Stimulated activated CD4-positive, alpha-beta T cell treated with anti-CD3 and anti-CD28 coated beads, Interleukin-15, amount 100 ng/mL, for 48 hours (primary cell): ENCODE data around the gene ZCCHC7.
A peak's percentile ranks its signal among the peaks of the same experiment; 100 is the strongest.
"Not testable (repeated sequence)": the region's sequence is repeated elsewhere in the genome, so short reads cannot be mapped to it uniquely, and the experiment has no call there.

Experiments
- DNase-seq, 2 donors: peaks; one replicate each; pipeline ENCODE4 v3.0.0-alpha.2; 2020; ENCODE audit warnings: low read depth in 2 of 2

The ZCCHC7 gene

GRCh38 chr9:37119907-37120842, at the start of gene ZCCHC7:
TSS of gene ZCCHC7 (plus strand) at chr9:37120574.
- DNase-seq = peak; percentile 93 to 94

- DNase-seq = not testable (repeated sequence)
Observed at GRCh38 chr9:37074790-37075189, 45.6 kb upstream of the ZCCHC7 start.

- DNase-seq = peak; percentile 91 to 92
Observed at GRCh38 chr9:37079370-37080164, 40.8 kb upstream of the ZCCHC7 start.

GRCh38 chr9:37080165-37080628, 40.2 kb upstream of the ZCCHC7 start:
- peak in 1 of 2 donors; percentile 0 for DNase-seq

- DNase-seq = not testable (repeated sequence)
Observed at GRCh38 chr9:37081507-37081906, 38.9 kb upstream of the ZCCHC7 start.

GRCh38 chr9:37082214-37082765, 38.1 kb upstream of the ZCCHC7 start:
- DNase-seq = no peak

- no peak for DNase-seq
Observed at GRCh38 chr9:37083654-37084053, 36.7 kb upstream of the ZCCHC7 start.

GRCh38 chr9:37085233-37085632, 35.1 kb upstream of the ZCCHC7 start:
- no peak for DNase-seq

GRCh38 chr9:37092714-37093295, 27.6 kb upstream of the ZCCHC7 start:
- DNase-seq = not testable (repeated sequence)

GRCh38 chr9:37094751-37095150, 25.6 kb upstream of the ZCCHC7 start:
- no peak for DNase-seq

- DNase-seq = no peak
Observed at GRCh38 chr9:37096628-37097027, 23.7 kb upstream of the ZCCHC7 start.

- DNase-seq = no peak
Observed at GRCh38 chr9:37097294-37097693, 23.1 kb upstream of the ZCCHC7 start.

GRCh38 chr9:37100327-37100726, 20.0 kb upstream of the ZCCHC7 start:
- DNase-seq = no peak

- DNase-seq = no peak
Observed at GRCh38 chr9:37100741-37101140, 19.6 kb upstream of the ZCCHC7 start.

- DNase-seq = no peak
Observed at GRCh38 chr9:37102486-37102885, 17.9 kb upstream of the ZCCHC7 start.

- no peak for DNase-seq
Observed at GRCh38 chr9:37104183-37104889, 16.0 kb upstream of the ZCCHC7 start.

GRCh38 chr9:37105234-37105633, 15.1 kb upstream of the ZCCHC7 start:
- DNase-seq = no peak

- no peak for DNase-seq
Observed at GRCh38 chr9:37107701-37108100, 12.7 kb upstream of the ZCCHC7 start.

- not testable (repeated sequence) for DNase-seq
Observed at GRCh38 chr9:37114442-37114841, 5.9 kb upstream of the ZCCHC7 start.

- DNase-seq = no peak
Observed at GRCh38 chr9:37117956-37118355, 2.4 kb upstream of the ZCCHC7 start.

- DNase-seq = no peak
Observed at GRCh38 chr9:37119360-37119759, 1.0 kb upstream of the ZCCHC7 start.
